Epithelial cell of proximal tubule (primary cell): Measurements from ENCODE around the gene TRPC6. TPM values are rescaled to one million over a fixed set of nuclear protein-coding genes. Genes with fewer than 3 reads are reported as not detected.

Experiments
- DNase-seq: peaks from one replicate; pipeline ENCODE4 v3.0.0-alpha.2; 2011; ENCODE audit warnings: low read depth
- H3K4me3 ChIP-seq: 2 replicates; pipeline ENCODE4 v1.5.1; 2011; ENCODE audit warnings: low read depth, mild to moderate bottlenecking, low read length
- total RNA-seq: library from RNA; depleted of rRNA; stranded (reverse); fragments of >200 nt; gene quantifications from 2 replicates; pipeline ENCODE4 v1.2.3, GENCODE V29; 2015
- TF ChIP-seq, protein P1 (sequence below): conservative IDR thresholded peaks from 2 replicates; pipeline ENCODE4 v1.5.1; 2012; ENCODE audit warnings: low read depth, mild to moderate bottlenecking, low read length

Gene TRPC6
- total RNA-seq, 1 donor from 2014 or later = 0.35 TPM

DNA sequence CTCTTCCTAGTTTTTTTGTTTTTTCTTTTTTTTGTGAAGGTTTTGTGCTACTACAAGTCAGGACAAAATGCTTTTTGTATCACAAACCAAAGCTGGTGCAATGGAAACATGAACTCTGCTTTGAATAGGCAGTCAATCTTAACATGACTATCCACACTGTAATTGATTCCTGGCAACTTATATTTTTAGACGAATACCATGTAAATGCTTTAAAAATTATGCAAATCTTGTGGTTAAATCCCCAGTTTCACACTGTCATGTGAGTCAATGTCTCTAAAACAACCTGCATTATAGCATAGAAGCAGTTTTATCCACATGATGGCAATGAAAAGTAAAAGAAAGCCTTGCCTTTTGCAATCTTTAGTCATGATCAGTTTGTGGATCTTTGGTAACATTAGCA lies 8.9 kb downstream of the TRPC6 start:
- DNase-seq = no peak
- TF ChIP-seq, protein P1, sequence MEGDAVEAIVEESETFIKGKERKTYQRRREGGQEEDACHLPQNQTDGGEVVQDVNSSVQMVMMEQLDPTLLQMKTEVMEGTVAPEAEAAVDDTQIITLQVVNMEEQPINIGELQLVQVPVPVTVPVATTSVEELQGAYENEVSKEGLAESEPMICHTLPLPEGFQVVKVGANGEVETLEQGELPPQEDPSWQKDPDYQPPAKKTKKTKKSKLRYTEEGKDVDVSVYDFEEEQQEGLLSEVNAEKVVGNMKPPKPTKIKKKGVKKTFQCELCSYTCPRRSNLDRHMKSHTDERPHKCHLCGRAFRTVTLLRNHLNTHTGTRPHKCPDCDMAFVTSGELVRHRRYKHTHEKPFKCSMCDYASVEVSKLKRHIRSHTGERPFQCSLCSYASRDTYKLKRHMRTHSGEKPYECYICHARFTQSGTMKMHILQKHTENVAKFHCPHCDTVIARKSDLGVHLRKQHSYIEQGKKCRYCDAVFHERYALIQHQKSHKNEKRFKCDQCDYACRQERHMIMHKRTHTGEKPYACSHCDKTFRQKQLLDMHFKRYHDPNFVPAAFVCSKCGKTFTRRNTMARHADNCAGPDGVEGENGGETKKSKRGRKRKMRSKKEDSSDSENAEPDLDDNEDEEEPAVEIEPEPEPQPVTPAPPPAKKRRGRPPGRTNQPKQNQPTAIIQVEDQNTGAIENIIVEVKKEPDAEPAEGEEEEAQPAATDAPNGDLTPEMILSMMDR = no peak
- H3K4me3 ChIP-seq = no peak overlapping the region

DNA sequence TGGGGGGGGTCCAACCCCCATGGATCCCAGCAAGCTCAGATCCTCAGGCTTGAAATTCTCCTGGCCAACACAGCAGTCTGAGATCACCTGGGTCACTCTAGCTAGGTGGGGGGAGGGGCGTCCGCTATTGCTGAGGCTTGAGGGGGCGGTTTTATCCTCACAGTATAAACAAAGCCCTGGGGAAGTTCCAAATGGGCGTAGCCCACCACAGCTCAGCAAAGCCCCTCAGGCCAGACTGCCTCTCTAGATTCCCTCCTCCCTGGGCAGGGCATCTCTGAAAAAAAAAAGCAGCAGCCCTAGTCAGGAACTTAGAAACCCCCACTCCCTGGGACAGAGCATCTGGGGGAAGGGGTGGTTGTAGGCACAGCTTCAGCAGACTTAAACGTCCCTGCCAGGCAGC lies 16.7 kb downstream of the TRPC6 start:
- TF ChIP-seq, protein P1 = no peak
- H3K4me3 ChIP-seq = no peak overlapping the region
- no peak for DNase-seq

DNA sequence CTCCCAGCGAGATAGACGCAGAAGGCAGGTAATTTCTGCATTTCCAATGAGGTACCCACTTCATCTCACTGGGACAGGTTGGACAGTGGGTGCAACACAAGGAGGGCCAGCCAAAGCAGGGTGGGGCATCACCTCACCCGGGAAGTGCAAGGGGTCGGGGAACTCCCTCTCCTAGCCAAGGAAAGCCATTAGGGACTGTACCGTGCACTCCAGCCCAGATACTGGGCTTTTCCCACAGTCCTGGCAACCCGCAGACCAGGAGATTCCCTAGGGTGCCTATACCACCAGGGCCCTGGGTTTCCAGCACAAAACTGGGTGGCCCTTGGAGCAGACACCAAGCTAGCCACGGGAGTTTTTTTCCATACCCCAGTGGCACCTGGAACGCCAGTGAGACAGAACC lies 17.2 kb downstream of the TRPC6 start:
- no peak for DNase-seq
- no peak overlapping the region for H3K4me3 ChIP-seq
- TF ChIP-seq, protein P1 = no peak

DNA sequence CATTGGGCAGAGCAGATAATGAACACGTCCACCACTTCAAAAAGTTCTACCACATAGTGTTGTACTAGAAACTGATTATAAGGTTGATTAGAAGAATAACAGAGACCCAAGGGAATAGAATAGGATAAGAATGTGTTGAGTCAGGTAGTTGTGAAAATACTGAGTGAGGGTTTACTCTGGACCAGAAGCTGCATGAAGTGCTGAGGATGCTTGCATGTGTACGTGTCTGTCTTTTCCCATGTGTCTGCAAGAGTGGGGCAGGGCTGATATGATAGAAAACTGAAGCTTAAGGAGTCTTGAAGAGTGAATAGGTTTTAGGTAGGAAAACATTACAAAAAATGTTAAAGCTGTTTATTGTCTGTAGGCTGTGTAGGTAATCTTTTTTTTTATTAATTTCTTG lies 20.6 kb downstream of the TRPC6 start:
- DNase-seq = no peak

DNA sequence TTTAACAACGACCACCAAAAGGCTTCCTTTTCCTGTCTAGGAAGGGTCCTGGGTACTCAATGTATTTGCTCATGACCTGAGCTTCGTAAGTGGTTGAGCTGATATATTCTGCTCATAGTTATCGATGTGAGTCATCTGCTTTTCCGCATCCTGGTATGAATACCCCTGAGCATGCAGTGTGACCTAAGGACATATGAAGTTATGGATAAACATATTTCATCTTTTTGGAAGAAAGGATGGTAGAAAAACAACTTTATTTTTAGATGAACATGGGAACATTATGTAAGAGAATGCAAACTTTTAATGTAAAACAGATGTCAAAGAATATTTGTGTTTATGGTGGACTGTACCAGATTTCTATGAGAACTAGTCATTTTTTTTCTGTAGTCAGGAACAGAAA lies 28.4 kb downstream of the TRPC6 start:
- no peak for DNase-seq
- TF ChIP-seq, protein P1 = no peak

More for the DNA sequence above, 20.6 kb downstream of the TRPC6 start:
- TF ChIP-seq, protein P1 = no peak
- no peak overlapping the region for H3K4me3 ChIP-seq

DNA sequence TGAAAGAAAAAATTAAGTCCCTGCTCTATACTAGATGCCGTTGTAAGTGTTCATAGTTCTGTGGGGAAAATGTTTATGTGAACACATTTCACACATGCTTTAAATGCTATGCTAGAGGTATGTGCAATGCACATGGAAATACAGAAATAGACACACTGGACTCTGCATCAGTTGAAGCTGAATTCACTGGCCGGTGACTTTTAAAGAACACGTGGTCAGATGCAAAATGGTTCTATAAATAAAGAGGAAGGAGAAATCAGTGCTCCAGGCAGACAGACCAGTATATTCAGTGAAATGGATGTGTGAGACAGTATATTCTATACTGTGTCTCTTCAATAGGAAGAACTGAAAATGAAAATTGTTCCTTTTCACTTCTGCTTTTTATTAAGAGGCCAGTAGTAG lies 29.9 kb downstream of the TRPC6 start:
- TF ChIP-seq, protein P1 = no peak
- DNase-seq = no peak
- no peak overlapping the region for H3K4me3 ChIP-seq

More for the DNA sequence above, 28.4 kb downstream of the TRPC6 start:
- H3K4me3 ChIP-seq = no peak overlapping the region

DNA sequence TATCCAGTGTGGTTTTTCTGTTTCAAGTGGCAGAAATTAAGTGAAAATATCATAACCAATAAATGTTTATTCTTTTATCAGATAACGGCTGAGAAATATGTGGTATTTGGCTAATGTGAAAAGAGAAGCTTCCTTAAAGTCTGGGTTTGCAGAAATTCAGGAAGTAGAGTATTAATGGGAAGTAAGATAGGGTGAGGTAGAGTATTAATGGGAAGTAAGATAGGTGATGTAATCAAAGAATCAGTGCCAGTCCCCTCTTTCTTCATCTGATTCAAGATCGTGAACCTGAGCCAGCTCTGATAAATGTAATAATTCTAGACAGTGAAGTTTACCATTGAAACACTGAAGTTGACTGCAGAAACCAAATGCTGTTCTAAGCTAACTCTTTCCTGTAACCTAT lies 30.9 kb downstream of the TRPC6 start:
- no peak overlapping the region for H3K4me3 ChIP-seq
- no peak for DNase-seq
- TF ChIP-seq, protein P1 = no peak
